ENCODE data around the gene CEBPZOS.

The CEBPZOS gene

GRCh38 chr2:37244017-37244416 lies 47.7 kb downstream of the CEBPZOS start:
- DNase-seq: no peak

- DNase-seq: no peak
Measured at GRCh38 chr2:37244755-37245154, 48.5 kb downstream of the CEBPZOS start.

GRCh38 chr2:37246205-37246604 lies 49.9 kb downstream of the CEBPZOS start:
- DNase-seq: no peak

- no peak for DNase-seq
Measured at GRCh38 chr2:37250869-37251740, 54.8 kb downstream of the CEBPZOS start.

Data from NCI-H446 (cell line).